Activated naive CD8-positive, alpha-beta T cell treated with anti-CD3 and anti-CD28 coated beads, Interleukin-2, amount 10 ng/mL, durations not matched to agents 7 days and 5 days (primary cell): ENCODE measurements around the gene KATNBL1. TPM values are rescaled to one million over a fixed set of nuclear protein-coding genes. Genes with fewer than 3 reads are reported as not detected.
"Not testable (repeated sequence)": the region's sequence is repeated elsewhere in the genome, so short reads cannot be mapped to it uniquely, and the experiment has no call there.

Source experiments
- ATAC-seq: fragments of 150-1000 bp; cut with Tn5 transposase; one replicate; pipeline ENCODE4 v1.10.0; 2021; ENCODE audit warnings: low read depth, moderate library complexity
- POLR2A ChIA-PET: fragments of 350-600 bp; sonication (Branson Sonifier 250); formaldehyde crosslinking; loops from one replicate; lab custom pipeline; 2021; ENCODE audit warnings: antibody characterized with exemption; lab: Charles Lee
- DNase-seq: peaks from one replicate; pipeline ENCODE4 v3.0.0; 2021
- H3K27ac Mint-ChIP-seq: one replicate; pipeline ENCODE4 v1.8.0; 2022; ENCODE audit warnings: mild to moderate bottlenecking, mixed read lengths
- H3K27me3 Mint-ChIP-seq: one replicate; pipeline ENCODE4 v1.8.0; 2022; ENCODE audit warnings: mild to moderate bottlenecking, moderate library complexity, mixed read lengths
- H3K36me3 Mint-ChIP-seq: one replicate; pipeline ENCODE4 v1.8.0; 2021; ENCODE audit warnings: mild to moderate bottlenecking, mixed read lengths
- H3K4me1 Mint-ChIP-seq: one replicate; pipeline ENCODE4 v1.8.0; 2021; ENCODE audit warnings: mixed read lengths
- H3K4me3 Mint-ChIP-seq: one replicate; pipeline ENCODE4 v1.8.0; 2022; ENCODE audit warnings: mild to moderate bottlenecking, moderate library complexity, mixed read lengths
- H3K9me3 Mint-ChIP-seq: one replicate; pipeline ENCODE4 v1.8.0; 2021; ENCODE audit warnings: mixed read lengths
- total RNA-seq, 2 experiments: library from RNA; stranded (reverse); gene quantifications; one replicate each; pipeline ENCODE4 v1.2.3, GENCODE V29; 2021

Gene KATNBL1
- total RNA-seq, 2 experiments from 2014 or later = 49.1 to 49.5 TPM

DNA sequence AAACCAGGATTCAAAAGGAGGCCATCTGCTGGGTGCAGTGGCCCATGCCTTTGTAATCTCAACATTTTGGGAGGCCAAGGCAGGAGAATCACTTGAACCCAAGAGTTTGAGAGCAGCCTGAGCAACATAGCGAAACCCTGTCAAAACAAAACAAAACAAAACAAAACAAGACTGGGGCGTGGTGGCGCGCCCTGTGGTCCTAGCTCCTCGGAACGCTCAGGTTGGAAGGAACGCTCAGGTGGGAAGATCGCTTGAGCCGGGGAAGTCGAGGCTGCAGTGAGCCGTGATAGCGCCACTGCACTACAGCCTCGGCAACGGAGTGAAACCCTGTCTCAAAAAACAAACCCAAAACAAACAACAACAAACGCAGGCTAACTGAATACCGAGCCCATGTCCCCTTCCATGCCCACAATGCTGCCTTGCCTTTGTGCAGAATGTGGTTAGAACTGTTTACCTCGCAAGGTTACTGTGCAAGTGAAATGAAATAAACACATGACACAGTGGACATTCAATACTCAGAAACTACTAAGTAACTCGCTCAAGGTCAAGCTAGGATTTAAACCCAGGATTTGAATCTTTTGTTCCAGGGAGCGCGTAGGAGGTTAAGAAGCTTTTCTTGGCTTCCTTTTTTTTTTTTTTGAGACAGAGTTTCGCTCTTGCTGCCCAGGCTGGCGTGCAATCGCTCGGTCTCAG, 14.2 kb upstream of the KATNBL1 start:
- POLR2A ChIA-PET = interaction anchor here (0.6 to 2.6 kb wide), 5 partner anchors 15 to 298 kb away, joined by 3 to 16 read pairs (median 4); partner anchors contain the start of genes EMC7, KATNBL1 and PGBD4
- Mint-ChIP-seq H3K9me3 (no peaks in the 10 kb centered on the region), H3K4me3 (peak overlapping the region; percentile 92), H3K4me1 (peaks cover 21% of the 10 kb centered on the region), H3K27me3 (peaks cover 5% of the 10 kb centered on the region), H3K36me3 (peaks cover 1% of the 10 kb centered on the region), H3K27ac (peak overlapping the region; percentile 89)
- no peak for ATAC-seq
- no peak for DNase-seq

DNA sequence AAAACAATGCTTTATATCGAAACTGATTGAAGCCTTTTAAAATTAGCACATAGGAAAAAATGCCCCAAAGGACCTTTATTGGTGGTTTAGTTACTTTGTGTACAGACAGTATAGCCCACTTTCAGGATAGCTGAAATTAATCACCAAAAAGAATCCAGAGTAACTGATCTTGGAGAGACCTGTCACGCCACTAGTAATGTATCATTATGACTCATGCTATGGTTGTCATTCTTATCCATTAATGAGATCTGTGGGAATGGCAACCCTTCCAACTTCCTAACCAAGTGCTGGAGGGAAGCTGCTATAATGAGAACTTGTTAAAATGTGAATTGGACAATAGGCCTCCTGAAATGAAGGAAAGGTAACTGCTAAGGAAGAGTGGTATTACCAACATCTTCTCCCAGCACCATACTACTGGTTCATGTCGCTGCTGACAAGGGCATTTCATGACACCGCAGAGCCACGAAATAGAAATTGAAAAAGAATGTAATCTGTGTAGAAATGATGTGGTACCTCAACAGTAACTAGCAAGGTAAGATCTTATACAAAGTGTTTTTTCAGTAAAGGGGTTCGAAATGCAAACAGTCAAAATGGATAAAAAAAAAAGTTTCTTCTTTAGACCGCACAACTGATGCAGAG, 7.8 kb upstream of the KATNBL1 start:
- H3K27ac Mint-ChIP-seq = no peak overlapping the region
- DNase-seq (no peak), ATAC-seq (no peak)
- no peak overlapping the region for H3K4me3 Mint-ChIP-seq
- no peaks in the 10 kb centered on the region for H3K36me3 Mint-ChIP-seq
- H3K4me1 Mint-ChIP-seq = peaks cover 3% of the 10 kb centered on the region
- POLR2A ChIA-PET = no interaction called here
- no peaks in the 10 kb centered on the region for H3K9me3 Mint-ChIP-seq
- H3K27me3 Mint-ChIP-seq = peaks cover 19% of the 10 kb centered on the region

DNA sequence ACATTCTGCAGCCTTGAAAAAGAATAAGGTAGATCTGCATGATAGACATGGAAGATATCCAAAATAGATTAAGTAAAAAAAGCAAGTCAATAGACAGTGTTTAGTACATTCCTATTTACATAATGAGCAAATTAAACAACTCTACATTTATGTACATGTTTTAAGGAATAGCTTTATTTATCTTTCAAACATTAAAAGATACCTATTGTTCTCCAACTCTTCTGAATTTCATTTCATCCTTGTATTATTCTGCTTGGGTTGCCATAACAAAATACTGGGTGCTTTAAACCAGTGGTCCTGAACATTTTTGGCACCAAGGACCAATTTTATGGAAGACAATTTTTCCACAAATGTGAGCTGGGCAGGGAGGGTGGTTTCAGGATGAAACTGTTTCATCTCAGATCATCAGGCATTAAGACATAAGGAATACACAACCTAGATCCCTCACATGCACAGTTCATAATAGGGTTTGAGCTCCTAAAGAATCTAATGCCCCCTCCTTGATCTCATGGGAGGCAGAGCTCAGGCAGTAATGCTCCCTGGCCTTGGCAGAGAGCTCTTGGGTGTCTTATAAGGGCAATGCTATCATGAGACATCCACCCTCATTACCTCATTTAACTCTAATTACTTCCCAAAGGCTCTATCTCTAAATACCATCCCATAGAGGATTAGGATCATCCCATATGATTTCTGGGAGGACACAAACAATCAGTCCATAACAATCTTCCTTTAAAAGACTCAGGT, 6.8 kb upstream of the KATNBL1 start:
- ATAC-seq (no peak), DNase-seq (no peak)
- Mint-ChIP-seq H3K9me3 (no peaks in the 10 kb centered on the region), H3K4me1 (peaks cover 3% of the 10 kb centered on the region), H3K27ac (no peak overlapping the region), H3K27me3 (peaks cover 19% of the 10 kb centered on the region), H3K36me3 (no peaks in the 10 kb centered on the region), H3K4me3 (no peak overlapping the region)
- POLR2A ChIA-PET = interaction anchor here (0.6 kb wide), 1 partner anchor 110 kb away, joined by 9 read pairs; no protein-coding TSS in a partner anchor

DNA sequence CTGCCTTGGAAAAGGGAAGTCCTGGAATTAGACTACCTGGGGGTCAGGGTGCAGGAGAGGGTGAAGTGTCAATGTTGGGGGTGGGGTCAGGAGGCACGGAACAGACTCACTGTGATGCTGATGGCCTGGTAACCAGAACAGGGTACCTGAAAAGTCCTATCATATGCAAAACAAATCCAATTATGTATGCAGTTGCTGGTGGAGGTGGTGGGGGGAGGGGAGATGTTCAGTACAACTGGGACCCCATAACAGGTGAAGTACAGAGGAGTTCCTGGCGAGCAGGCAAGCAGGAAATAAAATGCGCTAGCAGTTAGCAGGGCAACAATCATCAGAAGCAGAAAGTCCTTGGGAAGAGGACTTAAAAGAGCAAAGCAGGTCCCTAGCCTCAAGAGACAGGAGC, 4.2 kb upstream of the KATNBL1 start:
- no peaks in the 10 kb centered on the region for H3K36me3 Mint-ChIP-seq
- POLR2A ChIA-PET = no interaction called here
- H3K9me3 Mint-ChIP-seq = no peaks in the 10 kb centered on the region
- H3K4me3 Mint-ChIP-seq = no peak overlapping the region
- peaks cover 14% of the 10 kb centered on the region for H3K27me3 Mint-ChIP-seq
- DNase-seq = no peak
- peaks cover 5% of the 10 kb centered on the region for H3K4me1 Mint-ChIP-seq
- no peak for ATAC-seq
- no peak overlapping the region for H3K27ac Mint-ChIP-seq

DNA sequence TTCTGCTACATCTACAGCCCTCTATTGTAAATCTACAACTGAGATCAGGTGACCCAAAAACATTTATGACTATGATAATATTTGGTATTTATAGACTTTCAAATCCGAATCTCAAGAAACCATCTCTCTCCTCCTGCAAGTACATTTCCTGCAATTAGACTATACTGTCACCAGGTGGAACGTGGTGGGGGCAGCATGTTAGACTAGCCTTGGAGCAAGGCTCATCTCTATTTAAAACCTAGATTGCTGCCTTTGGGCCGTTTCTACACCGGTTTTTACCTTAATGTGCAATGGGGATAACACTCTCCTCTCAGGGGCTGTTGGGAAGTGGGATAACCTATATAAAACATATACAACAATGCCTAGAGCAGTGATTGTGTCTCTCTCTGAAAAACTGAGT, 3.8 kb upstream of the KATNBL1 start:
- Mint-ChIP-seq H3K27ac (no peak overlapping the region), H3K4me3 (no peak overlapping the region), H3K36me3 (no peaks in the 10 kb centered on the region), H3K4me1 (peaks cover 8% of the 10 kb centered on the region), H3K27me3 (peaks cover 10% of the 10 kb centered on the region), H3K9me3 (no peaks in the 10 kb centered on the region)
- POLR2A ChIA-PET = no interaction called here
- DNase-seq = no peak
- no peak for ATAC-seq

DNA sequence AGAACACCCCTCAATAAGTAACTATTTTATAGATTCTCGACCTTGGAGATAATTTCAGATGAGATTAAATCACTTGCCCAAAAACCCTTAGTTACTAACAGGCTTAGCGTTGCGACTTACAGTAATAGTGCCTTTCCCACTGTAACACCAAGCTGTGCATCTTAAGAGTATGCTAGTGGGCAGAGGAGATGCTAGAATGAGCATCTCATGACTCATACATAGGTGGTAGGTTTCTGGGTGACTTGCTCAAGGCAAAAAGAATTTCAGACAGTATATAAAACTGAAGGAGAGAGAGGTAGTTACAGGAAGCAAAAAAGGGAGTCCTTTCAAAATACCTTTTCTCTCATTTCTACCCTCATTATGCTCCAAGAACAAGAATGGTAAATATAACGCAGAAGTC, 3.9 kb downstream of the KATNBL1 start:
- Mint-ChIP-seq H3K27me3 (no peaks in the 10 kb centered on the region), H3K36me3 (peaks cover 25% of the 10 kb centered on the region), H3K4me3 (no peak overlapping the region), H3K27ac (no peak overlapping the region), H3K4me1 (peaks cover 14% of the 10 kb centered on the region), H3K9me3 (no peaks in the 10 kb centered on the region)
- ATAC-seq (no peak), DNase-seq (no peak)
- POLR2A ChIA-PET = interaction anchor here (0.7 kb wide), 1 partner anchor 144 kb away, joined by 4 read pairs; no protein-coding TSS in a partner anchor

DNA sequence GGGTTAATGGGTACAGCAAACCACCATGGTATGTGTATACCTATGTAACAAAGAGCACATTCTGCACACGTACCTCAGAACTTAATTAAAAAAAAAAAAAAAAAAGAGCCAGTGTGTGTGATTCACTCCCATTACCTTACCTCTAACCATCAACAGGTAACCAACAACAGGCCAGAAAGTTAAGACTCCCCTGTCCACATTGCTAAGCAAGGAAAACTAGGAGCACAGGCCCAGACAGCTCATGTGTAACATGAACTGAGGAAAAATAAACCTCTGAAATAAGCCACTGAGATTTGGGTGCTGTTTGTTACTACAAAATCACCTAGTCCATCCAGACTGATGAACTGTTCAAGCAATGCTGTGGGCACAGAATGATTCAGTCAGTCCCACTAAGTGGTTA, 6.0 kb downstream of the KATNBL1 start:
- no peak overlapping the region for H3K27ac Mint-ChIP-seq
- no peaks in the 10 kb centered on the region for H3K27me3 Mint-ChIP-seq
- H3K4me1 Mint-ChIP-seq = peaks cover 12% of the 10 kb centered on the region
- no peak overlapping the region for H3K4me3 Mint-ChIP-seq
- POLR2A ChIA-PET = interaction anchor here (0.7 kb wide), 1 partner anchor 386 kb away, joined by 3 read pairs; no protein-coding TSS in a partner anchor
- DNase-seq (no peak), ATAC-seq (no peak)
- peaks cover 45% of the 10 kb centered on the region for H3K36me3 Mint-ChIP-seq
- H3K9me3 Mint-ChIP-seq = peaks cover 1% of the 10 kb centered on the region

DNA sequence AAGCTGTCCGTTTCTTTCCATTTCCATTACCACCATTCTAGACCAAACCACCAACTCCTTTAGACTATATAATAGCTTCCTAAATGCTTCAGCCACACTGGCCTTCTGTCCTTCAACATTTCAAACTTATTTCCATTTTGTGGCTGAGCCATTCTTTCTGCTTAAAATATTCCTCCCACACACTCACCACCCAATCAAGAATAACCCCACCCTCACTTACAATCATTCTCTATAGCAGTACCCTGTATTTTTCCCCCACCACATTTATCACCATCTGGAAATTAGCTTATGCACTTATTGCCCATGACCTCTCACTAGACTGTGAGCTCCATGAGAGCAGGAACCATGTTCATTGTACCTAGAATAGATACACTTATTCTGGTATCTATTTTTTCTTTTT, 6.6 kb downstream of the KATNBL1 start:
- Mint-ChIP-seq H3K27me3 (no peaks in the 10 kb centered on the region), H3K4me3 (no peak overlapping the region), H3K27ac (no peak overlapping the region), H3K36me3 (peaks cover 49% of the 10 kb centered on the region), H3K9me3 (peaks cover 1% of the 10 kb centered on the region), H3K4me1 (peaks cover 5% of the 10 kb centered on the region)
- POLR2A ChIA-PET = interaction anchor here (0.7 kb wide), 1 partner anchor 387 kb away, joined by 3 read pairs; no protein-coding TSS in a partner anchor
- ATAC-seq (no peak), DNase-seq (no peak)

DNA sequence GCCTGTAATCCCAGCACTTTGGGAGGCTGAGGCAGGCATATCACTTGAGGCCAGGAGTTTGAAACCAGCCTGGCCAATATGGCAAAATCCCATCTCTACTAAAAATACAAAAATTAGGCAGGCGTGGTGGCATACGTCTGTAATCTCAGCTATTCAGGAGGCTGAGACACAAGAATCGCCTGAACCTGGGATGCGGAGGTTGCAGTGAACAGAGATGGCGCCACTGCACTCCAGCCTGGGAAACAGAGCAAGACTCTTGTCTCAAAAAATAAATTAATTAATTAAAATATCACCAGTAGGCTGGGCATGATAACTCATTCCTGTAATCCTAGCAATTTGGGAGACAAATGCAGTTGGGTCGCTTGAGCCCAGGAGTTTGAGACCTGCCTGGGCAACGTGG, 16.6 kb downstream of the KATNBL1 start:
- POLR2A ChIA-PET = not testable (repeated sequence)

DNA sequence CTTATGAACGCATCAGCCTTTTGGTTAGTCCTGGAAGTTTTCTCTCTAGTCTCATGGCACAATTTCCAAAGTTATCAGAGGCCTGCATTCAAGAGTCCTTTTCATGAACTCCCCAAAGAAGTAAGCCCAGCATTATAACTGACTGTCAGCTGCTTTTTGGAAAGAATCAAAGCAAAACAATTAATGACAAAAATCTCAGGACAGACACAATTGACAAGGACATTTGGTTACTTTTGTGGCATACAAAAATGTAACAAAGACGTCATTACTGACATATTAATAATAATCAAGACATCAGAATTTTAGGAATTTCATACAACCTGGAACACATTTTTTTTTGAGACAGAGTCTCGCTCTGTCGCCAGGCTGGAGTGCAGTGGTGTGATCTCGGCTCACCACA, 21.2 kb downstream of the KATNBL1 start:
- POLR2A ChIA-PET = no interaction called here
- H3K9me3 Mint-ChIP-seq = peaks cover 6% of the 10 kb centered on the region
- no peaks in the 10 kb centered on the region for H3K27me3 Mint-ChIP-seq
- no peak for DNase-seq
- peaks cover 25% of the 10 kb centered on the region for H3K36me3 Mint-ChIP-seq
- no peak for ATAC-seq
- H3K4me3 Mint-ChIP-seq = no peak overlapping the region
- no peak overlapping the region for H3K27ac Mint-ChIP-seq
- H3K4me1 Mint-ChIP-seq = peaks cover 2% of the 10 kb centered on the region

More for the DNA sequence above, 16.6 kb downstream of the KATNBL1 start:
- not testable (repeated sequence) for H3K9me3 Mint-ChIP-seq, H3K27me3 Mint-ChIP-seq, H3K4me3 Mint-ChIP-seq, ATAC-seq, H3K4me1 Mint-ChIP-seq, H3K27ac Mint-ChIP-seq, DNase-seq
- H3K36me3 Mint-ChIP-seq = peaks cover 17% of the 10 kb centered on the region

DNA sequence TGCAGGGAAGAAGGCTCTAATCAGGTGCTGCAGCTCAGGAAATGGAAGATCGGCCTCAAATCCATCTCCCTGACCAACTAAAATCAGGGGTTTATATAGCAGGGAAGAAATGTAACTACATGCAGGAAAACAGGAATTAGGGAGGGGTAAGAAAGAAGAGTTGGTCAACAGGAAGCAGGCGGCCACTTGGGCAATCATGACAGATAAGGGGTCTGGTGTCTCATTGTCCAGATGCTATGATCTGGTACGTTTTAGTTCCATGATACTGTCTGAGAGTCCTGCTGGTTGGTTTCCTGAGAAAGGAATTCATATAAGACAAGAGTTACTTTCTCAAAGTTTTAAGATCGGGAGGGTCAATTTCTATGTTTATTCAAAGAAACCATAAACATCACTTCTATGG, 24.2 kb downstream of the KATNBL1 start:
- no peaks in the 10 kb centered on the region for H3K27me3 Mint-ChIP-seq
- H3K4me1 Mint-ChIP-seq = peaks cover 2% of the 10 kb centered on the region
- peaks cover 34% of the 10 kb centered on the region for H3K36me3 Mint-ChIP-seq
- POLR2A ChIA-PET = no interaction called here
- H3K9me3 Mint-ChIP-seq = peaks cover 6% of the 10 kb centered on the region
- DNase-seq = no peak
- ATAC-seq = no peak
- H3K27ac Mint-ChIP-seq = no peak overlapping the region
- no peak overlapping the region for H3K4me3 Mint-ChIP-seq

DNA sequence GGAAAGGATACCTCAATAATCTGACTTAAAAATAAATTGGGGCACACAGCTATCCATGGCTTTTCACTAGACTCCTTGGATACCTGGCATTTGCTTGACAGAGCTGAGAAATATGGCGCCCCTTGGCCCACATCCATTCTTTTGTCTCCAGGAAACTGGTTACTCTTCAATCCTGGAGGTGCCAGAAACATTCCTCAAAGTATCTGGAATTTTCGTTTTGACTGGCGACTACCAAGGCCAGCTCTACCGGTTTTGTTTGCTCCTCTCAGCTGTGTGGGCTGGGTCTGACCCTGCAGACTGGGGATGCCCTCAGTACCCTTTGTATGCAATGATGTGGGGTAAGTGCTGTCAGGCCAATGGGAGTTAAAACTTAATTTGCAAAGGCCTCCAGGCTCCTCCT, 27.0 kb downstream of the KATNBL1 start:
- ATAC-seq = no peak
- POLR2A ChIA-PET = no interaction called here
- H3K27me3 Mint-ChIP-seq = no peaks in the 10 kb centered on the region

DNA sequence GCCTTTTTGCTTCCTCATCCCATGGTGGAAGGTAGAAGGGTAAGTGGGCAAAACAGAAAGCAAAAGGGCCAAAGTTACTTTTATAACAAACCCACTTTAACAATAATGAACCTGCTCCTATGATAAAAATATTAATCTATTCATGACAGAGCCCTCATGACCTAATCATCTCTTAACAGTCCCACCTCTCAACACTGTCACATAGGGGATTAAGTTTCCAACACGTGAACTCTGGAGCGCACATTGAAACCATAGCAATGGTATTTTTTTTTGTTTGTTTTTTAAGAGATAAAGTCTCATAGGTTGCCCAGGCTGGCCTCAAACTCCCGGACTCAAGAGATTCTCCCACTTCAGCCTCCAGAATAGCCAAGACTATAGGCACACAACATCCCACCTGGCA, 30.7 kb downstream of the KATNBL1 start:
- ATAC-seq = no peak
- H3K27me3 Mint-ChIP-seq = no peaks in the 10 kb centered on the region
- DNase-seq = no peak
- no peak overlapping the region for H3K27ac Mint-ChIP-seq
- POLR2A ChIA-PET = no interaction called here
- peaks cover 35% of the 10 kb centered on the region for H3K36me3 Mint-ChIP-seq
- H3K9me3 Mint-ChIP-seq = peaks cover 10% of the 10 kb centered on the region
- no peak overlapping the region for H3K4me3 Mint-ChIP-seq
- H3K4me1 Mint-ChIP-seq = peaks cover 2% of the 10 kb centered on the region

More for the DNA sequence above, 27.0 kb downstream of the KATNBL1 start:
- H3K36me3 Mint-ChIP-seq = peaks cover 39% of the 10 kb centered on the region
- H3K4me3 Mint-ChIP-seq = no peak overlapping the region
- H3K4me1 Mint-ChIP-seq = peaks cover 2% of the 10 kb centered on the region
- no peak overlapping the region for H3K27ac Mint-ChIP-seq
- H3K9me3 Mint-ChIP-seq = peaks cover 7% of the 10 kb centered on the region
- no peak for DNase-seq
